ENCODE measurements around the gene ADIPOQ.

The ADIPOQ gene

DNA sequence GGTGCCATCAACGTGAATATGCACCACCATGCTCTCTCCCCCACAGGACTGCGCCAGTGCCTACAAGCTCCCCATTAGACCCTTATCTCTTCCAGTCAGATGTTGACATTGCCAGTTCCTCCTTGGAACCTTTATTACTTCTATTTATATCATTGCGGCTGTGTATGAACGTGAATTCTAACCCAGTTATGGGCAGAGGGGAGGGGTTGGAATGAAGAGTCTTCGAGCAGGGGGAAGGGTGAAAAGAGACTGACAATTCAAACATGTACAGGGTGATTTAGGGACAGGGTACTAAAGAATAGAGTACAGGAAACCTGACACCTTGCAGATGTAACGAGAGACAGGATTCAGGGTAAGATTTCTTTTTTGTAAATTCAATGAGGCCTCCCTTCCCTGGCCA is 46.1 kb downstream of the ADIPOQ start:
- TF ChIP-seq, protein P1, sequence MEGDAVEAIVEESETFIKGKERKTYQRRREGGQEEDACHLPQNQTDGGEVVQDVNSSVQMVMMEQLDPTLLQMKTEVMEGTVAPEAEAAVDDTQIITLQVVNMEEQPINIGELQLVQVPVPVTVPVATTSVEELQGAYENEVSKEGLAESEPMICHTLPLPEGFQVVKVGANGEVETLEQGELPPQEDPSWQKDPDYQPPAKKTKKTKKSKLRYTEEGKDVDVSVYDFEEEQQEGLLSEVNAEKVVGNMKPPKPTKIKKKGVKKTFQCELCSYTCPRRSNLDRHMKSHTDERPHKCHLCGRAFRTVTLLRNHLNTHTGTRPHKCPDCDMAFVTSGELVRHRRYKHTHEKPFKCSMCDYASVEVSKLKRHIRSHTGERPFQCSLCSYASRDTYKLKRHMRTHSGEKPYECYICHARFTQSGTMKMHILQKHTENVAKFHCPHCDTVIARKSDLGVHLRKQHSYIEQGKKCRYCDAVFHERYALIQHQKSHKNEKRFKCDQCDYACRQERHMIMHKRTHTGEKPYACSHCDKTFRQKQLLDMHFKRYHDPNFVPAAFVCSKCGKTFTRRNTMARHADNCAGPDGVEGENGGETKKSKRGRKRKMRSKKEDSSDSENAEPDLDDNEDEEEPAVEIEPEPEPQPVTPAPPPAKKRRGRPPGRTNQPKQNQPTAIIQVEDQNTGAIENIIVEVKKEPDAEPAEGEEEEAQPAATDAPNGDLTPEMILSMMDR (IDR thresholded peaks at IDR 0.05): no peak

DNA sequence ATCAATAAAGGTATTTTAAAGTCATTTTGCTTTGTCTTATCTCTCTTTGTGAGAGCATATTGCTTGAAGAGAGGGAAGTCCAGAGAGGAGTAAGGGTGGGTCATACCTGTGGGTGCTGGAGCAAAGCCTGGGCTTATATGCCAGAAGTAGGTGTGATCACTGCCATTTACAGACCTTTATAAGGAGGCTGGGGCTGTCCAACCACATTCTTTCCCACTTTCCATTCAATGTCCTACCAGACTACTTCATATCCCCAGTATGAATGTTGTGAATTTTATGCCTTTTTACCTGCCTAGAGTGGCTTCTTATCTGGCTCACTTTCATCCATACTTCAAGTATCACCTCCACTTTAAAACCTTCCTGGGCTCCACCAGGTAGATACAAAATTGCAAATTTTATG is 48.4 kb downstream of the ADIPOQ start:
- TF ChIP-seq, protein P1 (IDR thresholded peaks at IDR 0.05): no peak

- TF ChIP-seq, protein P1 (IDR thresholded peaks at IDR 0.05): no peak
Observed at GRCh38 chr3:186895406-186895805, 52.9 kb downstream of the ADIPOQ start.

DNA sequence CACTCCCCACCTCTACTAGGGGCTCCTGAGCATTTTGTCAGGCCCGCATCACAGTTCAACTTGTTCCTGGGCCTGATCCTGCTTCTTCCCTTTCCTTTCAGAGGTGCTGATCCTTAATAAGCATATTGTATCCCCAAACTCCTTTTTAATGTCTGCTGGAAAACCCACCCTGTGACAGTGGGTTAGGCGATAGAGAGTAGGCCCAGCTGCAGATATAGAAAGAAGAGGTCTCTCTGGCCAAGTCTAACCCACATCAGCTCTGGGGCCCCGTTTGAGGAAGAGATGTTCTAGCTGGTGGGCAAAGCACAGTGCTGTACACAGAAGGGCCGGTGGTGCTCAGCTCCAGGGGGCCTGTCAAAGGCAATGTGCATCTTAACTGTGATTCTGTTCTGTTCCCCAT is 53.5 kb downstream of the ADIPOQ start:
- TF ChIP-seq, protein P1 (IDR thresholded peaks at IDR 0.05): no peak

DNA sequence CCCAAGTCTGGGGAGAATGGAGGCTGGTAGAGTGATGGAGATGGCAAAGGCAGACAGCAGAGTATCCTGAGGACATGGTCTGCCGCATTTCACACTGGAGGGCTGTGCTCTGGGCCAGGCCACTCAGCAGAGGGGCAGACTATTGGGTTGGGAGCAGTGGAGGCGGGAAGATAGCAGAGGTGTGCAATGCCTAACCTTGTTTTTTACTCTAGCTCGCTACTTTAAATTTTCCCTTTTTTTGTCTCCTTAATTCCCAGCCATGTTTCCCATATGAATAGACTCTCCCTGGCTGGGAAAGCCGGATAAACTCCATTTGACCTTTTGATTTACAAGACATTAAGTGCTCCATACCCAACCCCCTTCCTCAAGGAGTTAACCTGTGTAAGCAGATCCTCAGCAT is 54.4 kb downstream of the ADIPOQ start:
- TF ChIP-seq, protein P1 (IDR thresholded peaks at IDR 0.05): no peak

- TF ChIP-seq, protein P1 (IDR thresholded peaks at IDR 0.05): no peak
Observed at GRCh38 chr3:186901135-186901734, 58.7 kb downstream of the ADIPOQ start.

DNA sequence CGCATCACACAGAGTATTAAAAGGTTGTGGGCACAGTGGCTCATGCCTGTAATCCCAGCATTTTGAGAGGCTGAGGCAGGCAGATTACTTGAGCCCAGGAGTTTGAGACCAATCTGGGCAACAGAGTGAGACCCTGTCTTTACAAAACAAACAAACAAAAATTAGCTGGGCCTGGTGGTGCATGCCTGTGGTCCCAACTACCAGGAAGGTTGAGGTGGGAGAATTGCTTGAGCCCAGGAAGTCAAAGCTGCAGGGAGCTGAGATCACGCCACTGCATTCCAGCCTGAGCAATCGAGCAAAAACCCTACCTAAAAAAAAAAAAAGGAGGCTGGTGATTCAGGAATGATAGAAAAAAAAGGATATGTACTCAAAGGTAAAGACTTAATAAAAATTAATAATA is 59.6 kb downstream of the ADIPOQ start:
- TF ChIP-seq, protein P1 (IDR thresholded peaks at IDR 0.05): no peak

- TF ChIP-seq, protein P1 (IDR thresholded peaks at IDR 0.05): no peak
Observed at GRCh38 chr3:186902713-186903112, 60.2 kb downstream of the ADIPOQ start.
